ENCODE data around the gene AOAH.

Gene AOAH

GRCh38 chr7:36752026-36752711, 27.9 kb upstream of the AOAH start:
- Histone ChIP-seq H3K4me1 (ENCODE audit: control insufficient read depth, insufficient read depth, low read length) (no peaks in the 10 kb centered on the region), H3K4me2 (ENCODE audit: low read length) (no peak overlapping the region), H3K27me3 (ENCODE audit: control insufficient read depth, insufficient read depth, low read length) (no peaks in the 10 kb centered on the region)

GRCh38 chr7:36750451-36750850, 26.2 kb upstream of the AOAH start:
- no peaks in the 10 kb centered on the region for H3K4me1 ChIP-seq (ENCODE audit: control insufficient read depth, insufficient read depth, low read length)
- H3K9ac ChIP-seq (ENCODE audit: low read depth, low read length) = no peak overlapping the region

More at GRCh38 chr7:36752026-36752711, 27.9 kb upstream of the AOAH start:
- Histone ChIP-seq H3K4me3 (ENCODE audit: low read length) (no peak overlapping the region), H3K36me3 (ENCODE audit: insufficient read depth, low read length) (no peaks in the 10 kb centered on the region), H3K9me3 (replicated peaks; ENCODE audit: low read length) (no peaks in the 10 kb centered on the region), H3K9ac (ENCODE audit: low read depth, low read length) (no peak overlapping the region)

GRCh38 chr7:36749282-36749960, 25.1 kb upstream of the AOAH start:
- no peak overlapping the region for H3K9ac ChIP-seq (ENCODE audit: low read depth, low read length)
- H3K4me2 ChIP-seq (ENCODE audit: low read length) = no peak overlapping the region
- H3K9me3 ChIP-seq (replicated peaks; ENCODE audit: low read length) = no peaks in the 10 kb centered on the region
- no peaks in the 10 kb centered on the region for H3K36me3 ChIP-seq (ENCODE audit: insufficient read depth, low read length)
- no peaks in the 10 kb centered on the region for H3K27me3 ChIP-seq (ENCODE audit: control insufficient read depth, insufficient read depth, low read length)
- H3K4me3 ChIP-seq (ENCODE audit: low read length) = no peak overlapping the region
- no peaks in the 10 kb centered on the region for H3K4me1 ChIP-seq (ENCODE audit: control insufficient read depth, insufficient read depth, low read length)

More at GRCh38 chr7:36750451-36750850, 26.2 kb upstream of the AOAH start:
- no peak overlapping the region for H3K4me3 ChIP-seq (ENCODE audit: low read length)
- H3K27me3 ChIP-seq (ENCODE audit: control insufficient read depth, insufficient read depth, low read length) = no peaks in the 10 kb centered on the region
- no peaks in the 10 kb centered on the region for H3K36me3 ChIP-seq (ENCODE audit: insufficient read depth, low read length)
- no peaks in the 10 kb centered on the region for H3K9me3 ChIP-seq (replicated peaks; ENCODE audit: low read length)
- H3K4me2 ChIP-seq (ENCODE audit: low read length) = no peak overlapping the region

GRCh38 chr7:36748017-36748487, 23.8 kb upstream of the AOAH start:
- no peak overlapping the region for H3K9ac ChIP-seq (ENCODE audit: low read depth, low read length)
- H3K4me3 ChIP-seq (ENCODE audit: low read length) = no peak overlapping the region
- H3K4me2 ChIP-seq (ENCODE audit: low read length) = no peak overlapping the region
- no peaks in the 10 kb centered on the region for H3K27me3 ChIP-seq (ENCODE audit: control insufficient read depth, insufficient read depth, low read length)
- H3K4me1 ChIP-seq (ENCODE audit: control insufficient read depth, insufficient read depth, low read length) = no peaks in the 10 kb centered on the region
- no peaks in the 10 kb centered on the region for H3K36me3 ChIP-seq (ENCODE audit: insufficient read depth, low read length)
- no peaks in the 10 kb centered on the region for H3K9me3 ChIP-seq (replicated peaks; ENCODE audit: low read length)

GRCh38 chr7:36747280-36748016, 23.2 kb upstream of the AOAH start:
- H3K9me3 ChIP-seq (replicated peaks; ENCODE audit: low read length) = no peaks in the 10 kb centered on the region
- H3K4me2 ChIP-seq (ENCODE audit: low read length) = no peak overlapping the region
- H3K4me3 ChIP-seq (ENCODE audit: low read length) = no peak overlapping the region
- no peak overlapping the region for H3K9ac ChIP-seq (ENCODE audit: low read depth, low read length)
- H3K27me3 ChIP-seq (ENCODE audit: control insufficient read depth, insufficient read depth, low read length) = no peaks in the 10 kb centered on the region
- no peaks in the 10 kb centered on the region for H3K4me1 ChIP-seq (ENCODE audit: control insufficient read depth, insufficient read depth, low read length)
- H3K36me3 ChIP-seq (ENCODE audit: insufficient read depth, low read length) = no peaks in the 10 kb centered on the region

GRCh38 chr7:36746347-36746746, 22.1 kb upstream of the AOAH start:
- Histone ChIP-seq H3K36me3 (ENCODE audit: insufficient read depth, low read length) (no peaks in the 10 kb centered on the region), H3K4me2 (ENCODE audit: low read length) (no peak overlapping the region), H3K27me3 (ENCODE audit: control insufficient read depth, insufficient read depth, low read length) (no peaks in the 10 kb centered on the region), H3K4me1 (ENCODE audit: control insufficient read depth, insufficient read depth, low read length) (no peaks in the 10 kb centered on the region), H3K9ac (ENCODE audit: low read depth, low read length) (no peak overlapping the region), H3K4me3 (ENCODE audit: low read length) (no peak overlapping the region), H3K9me3 (replicated peaks; ENCODE audit: low read length) (no peaks in the 10 kb centered on the region)

GRCh38 chr7:36742911-36743775, 18.8 kb upstream of the AOAH start:
- no peaks in the 10 kb centered on the region for H3K27me3 ChIP-seq (ENCODE audit: control insufficient read depth, insufficient read depth, low read length)
- no peaks in the 10 kb centered on the region for H3K4me1 ChIP-seq (ENCODE audit: control insufficient read depth, insufficient read depth, low read length)
- no peaks in the 10 kb centered on the region for H3K36me3 ChIP-seq (ENCODE audit: insufficient read depth, low read length)
- H3K9ac ChIP-seq (ENCODE audit: low read depth, low read length) = no peak overlapping the region
- no peak overlapping the region for H3K4me3 ChIP-seq (ENCODE audit: low read length)
- H3K4me2 ChIP-seq (ENCODE audit: low read length) = no peak overlapping the region
- no peaks in the 10 kb centered on the region for H3K9me3 ChIP-seq (replicated peaks; ENCODE audit: low read length)

- Histone ChIP-seq H3K4me1 (ENCODE audit: control insufficient read depth, insufficient read depth, low read length) (no peaks in the 10 kb centered on the region), H3K4me3 (ENCODE audit: low read length) (no peak overlapping the region), H3K4me2 (ENCODE audit: low read length) (no peak overlapping the region)
Observed at GRCh38 chr7:36741866-36742265, 17.6 kb upstream of the AOAH start.

GRCh38 chr7:36739351-36739750, 15.1 kb upstream of the AOAH start:
- H3K4me2 ChIP-seq (ENCODE audit: low read length) = no peak overlapping the region
- H3K27me3 ChIP-seq (ENCODE audit: control insufficient read depth, insufficient read depth, low read length) = no peaks in the 10 kb centered on the region
- no peak overlapping the region for H3K9ac ChIP-seq (ENCODE audit: low read depth, low read length)
- H3K9me3 ChIP-seq (replicated peaks; ENCODE audit: low read length) = no peaks in the 10 kb centered on the region
- no peaks in the 10 kb centered on the region for H3K4me1 ChIP-seq (ENCODE audit: control insufficient read depth, insufficient read depth, low read length)
- H3K36me3 ChIP-seq (ENCODE audit: insufficient read depth, low read length) = no peaks in the 10 kb centered on the region
- H3K4me3 ChIP-seq (ENCODE audit: low read length) = no peak overlapping the region

More at GRCh38 chr7:36741866-36742265, 17.6 kb upstream of the AOAH start:
- no peaks in the 10 kb centered on the region for H3K9me3 ChIP-seq (replicated peaks; ENCODE audit: low read length)
- no peaks in the 10 kb centered on the region for H3K36me3 ChIP-seq (ENCODE audit: insufficient read depth, low read length)
- H3K9ac ChIP-seq (ENCODE audit: low read depth, low read length) = no peak overlapping the region
- H3K27me3 ChIP-seq (ENCODE audit: control insufficient read depth, insufficient read depth, low read length) = no peaks in the 10 kb centered on the region

- H3K27me3 ChIP-seq (ENCODE audit: control insufficient read depth, insufficient read depth, low read length) = no peaks in the 10 kb centered on the region
- H3K4me3 ChIP-seq (ENCODE audit: low read length) = no peak overlapping the region
- no peak overlapping the region for H3K4me2 ChIP-seq (ENCODE audit: low read length)
- no peak overlapping the region for H3K9ac ChIP-seq (ENCODE audit: low read depth, low read length)
- H3K9me3 ChIP-seq (replicated peaks; ENCODE audit: low read length) = no peaks in the 10 kb centered on the region
- H3K36me3 ChIP-seq (ENCODE audit: insufficient read depth, low read length) = no peaks in the 10 kb centered on the region
- H3K4me1 ChIP-seq (ENCODE audit: control insufficient read depth, insufficient read depth, low read length) = no peaks in the 10 kb centered on the region
Observed at GRCh38 chr7:36736899-36737211, 12.6 kb upstream of the AOAH start.

Data from skeletal muscle satellite cell (primary cell).